GM23248 (cell line): Measurements from ENCODE around the gene CPNE4.

ENCODE experiments used
- EZH2 ChIP-seq: fragments of 200-600 bp; sonication (generic); IDR thresholded peaks from 2 replicates; pipeline ENCODE4 v1.6.1; 2018; ENCODE audit warnings: antibody characterized with exemption, mild to moderate bottlenecking; ENCODE audit not compliant: insufficient read depth, poor library complexity, severe bottlenecking
- EZH2phosphoT487 ChIP-seq: fragments of 200-600 bp; sonication (generic); IDR thresholded peaks from 2 replicates; pipeline ENCODE4 v1.6.1; 2018; ENCODE audit warnings: antibody characterized with exemption, moderate library complexity, mild to moderate bottlenecking, low read depth; ENCODE audit not compliant: insufficient read depth

DNA sequence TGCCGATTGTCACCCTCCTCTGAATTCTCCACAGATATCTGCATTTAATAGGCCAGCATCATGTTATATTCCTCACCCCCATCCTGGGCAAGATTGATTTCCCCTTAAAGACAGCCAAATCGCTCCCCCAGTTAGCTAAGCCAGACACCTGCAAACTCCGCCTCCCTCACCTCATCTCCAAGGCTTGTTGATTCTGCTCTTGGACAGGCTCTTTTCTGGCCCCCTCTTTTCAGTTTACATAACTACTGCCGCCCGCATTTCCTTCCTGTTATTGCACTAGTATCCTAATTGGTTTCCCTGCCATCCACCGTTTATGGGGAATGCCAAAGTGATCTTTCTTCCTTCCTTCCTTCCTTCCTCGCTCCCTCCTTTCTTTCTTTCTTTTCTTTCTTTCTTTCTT lies 317.3 kb downstream of the CPNE4 start:
- no peak for TF ChIP-seq EZH2
- TF ChIP-seq EZH2phosphoT487: no peak
